ENCODE measurements around the gene ZNF207.

GRCh38 chr17:32333187-32333586 is 16.8 kb upstream of the ZNF207 start:
- no peak for TF ChIP-seq CTCF (conservative IDR thresholded peaks at IDR 0.05; ENCODE audit: low read depth in 2 of 2)
- TF ChIP-seq EZH2 (IDR thresholded peaks at IDR 0.05; ENCODE audit: low read depth, unreplicated experiment) = no peak
- no peak for TF ChIP-seq POLR2AphosphoS5 (IDR thresholded peaks at IDR 0.05; ENCODE audit: low read depth)
- no peak for TF ChIP-seq JUNB (IDR thresholded peaks at IDR 0.05; ENCODE audit: unreplicated experiment)
- no peak for TF ChIP-seq EZH2phosphoT487 (IDR thresholded peaks at IDR 0.05; ENCODE audit: unreplicated experiment)
- TF ChIP-seq REST (IDR thresholded peaks at IDR 0.05; ENCODE audit: unreplicated experiment) = no peak

Measured in GM23338 (cell line).